Lung (tissue), 12 donors: ENCODE measurements around the gene NME4. TPM values are rescaled to one million over a fixed set of nuclear protein-coding genes. Genes with fewer than 3 reads are reported as not detected.

Experiments used
- ATAC-seq: fragments of 200-7000 bp; cut with Tn5 transposase; one replicate; pipeline ENCODE4 v1.9.1; 2020; ENCODE audit warnings: moderate number of reproducible peaks; ENCODE audit not compliant: insufficient read depth, low FRiP score
- DNase-seq, 3 donors: peaks; one replicate each; pipeline ENCODE4 v3.0.0-alpha.2; 2013 to 2017
- H3K27ac ChIP-seq, 2 donors: one replicate each; pipeline ENCODE4 v1.5.1; 2013; ENCODE audit warnings: mild to moderate bottlenecking in 2 of 2, moderate library complexity in 2 of 2, control low read depth in 1 of 2, inconsistent platforms in 1 of 2, low read depth in 1 of 2, low read length in 1 of 2
- H3K27me3 ChIP-seq, 3 donors: one replicate each; pipeline ENCODE4 v1.5.1; 2013; ENCODE audit warnings: low read length in 2 of 3; ENCODE audit not compliant: control insufficient read depth in 3 of 3, insufficient read depth in 3 of 3
- H3K36me3 ChIP-seq, 4 donors: one replicate each; pipeline ENCODE4 v1.5.1; 2013; ENCODE audit warnings: low read length in 4 of 4, mild to moderate bottlenecking in 1 of 4, moderate library complexity in 1 of 4; ENCODE audit not compliant: control insufficient read depth in 4 of 4, insufficient read depth in 4 of 4
- H3K4me1 ChIP-seq, 5 donors: one replicate each; pipeline ENCODE4 v1.5.1; 2013; ENCODE audit warnings: low read length in 5 of 5, mild to moderate bottlenecking in 2 of 5, moderate library complexity in 1 of 5; ENCODE audit not compliant: control insufficient read depth in 5 of 5, insufficient read depth in 5 of 5
- H3K4me3 ChIP-seq: one replicate; pipeline ENCODE4 v1.5.1; 2013; ENCODE audit warnings: mild to moderate bottlenecking, control low read depth, moderate library complexity
- H3K9ac ChIP-seq, 2 donors: one replicate each; pipeline ENCODE4 v1.5.1; 2013; ENCODE audit warnings: low read length in 2 of 2, control low read depth in 1 of 2; ENCODE audit not compliant: insufficient read depth in 1 of 2
- H3K9me3 ChIP-seq, 4 donors: one replicate each; pipeline ENCODE4 v1.5.1; 2013; ENCODE audit warnings: low read length in 3 of 4, mild to moderate bottlenecking in 1 of 4, moderate library complexity in 1 of 4; ENCODE audit not compliant: control insufficient read depth in 4 of 4, insufficient read depth in 3 of 4
- WGBS, 2 donors: extraction: QIAGEN DNeasy Blood & Tissue Kit; methylation state at CpG; one replicate each; pipeline ENCODE4 v1.1.7; 2013; 5-methylcytosine and 5-hydroxymethylcytosine counted together
- polyA plus RNA-seq, 2 donors: library from polyadenylated mRNA; stranded (reverse); fragments of 200-250 nt; gene quantifications; one replicate each; pipeline ENCODE4 v1.2.1, GENCODE V29; 2013
- total RNA-seq, 2 donors: library from RNA; depleted of rRNA in 1 of 2; stranded (reverse); fragments of >200 nt in 1 of 2; gene quantifications; one replicate each; pipeline ENCODE4 v1.2.1, GENCODE V29; 2014 to 2021
- TF ChIP-seq, protein P1 (sequence below): IDR thresholded peaks from 2 replicates; pipeline ENCODE4 v1.5.1; 2012; ENCODE audit warnings: mild to moderate bottlenecking; ENCODE audit errors: control extremely low read depth, extremely low read depth
- donor health status: control.
- donor health status: control.
- donor health status: Bipolar disorder and iron deficiency.
- donor health status: healthy.
- donor health status: DM: yes; HTN: yes; CAD: no.

The NME4 gene
- total and polyA plus RNA-seq, 4 donors: 18.0 to 68.7 (median 65.8) TPM

DNA sequence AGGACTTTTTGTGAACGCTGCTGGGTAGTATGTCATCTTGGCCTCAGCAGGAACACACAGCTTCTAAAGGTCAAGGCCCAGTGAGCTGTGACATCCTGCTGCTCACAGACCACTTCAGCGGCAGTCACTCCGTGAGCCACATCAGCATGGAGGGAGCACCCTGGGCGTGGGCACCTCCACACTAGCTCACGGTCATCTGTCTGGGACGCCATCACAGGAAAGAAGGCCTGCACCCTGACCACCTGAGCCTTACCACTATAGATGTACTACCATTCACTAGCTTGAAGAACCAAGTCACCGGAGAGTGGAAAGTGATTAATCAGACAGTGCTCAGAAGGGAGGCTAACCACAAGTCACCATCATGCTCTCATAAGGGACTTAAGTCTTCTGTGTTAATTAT is 47.8 kb upstream of the NME4 start:
- DNase-seq: no peak

DNA sequence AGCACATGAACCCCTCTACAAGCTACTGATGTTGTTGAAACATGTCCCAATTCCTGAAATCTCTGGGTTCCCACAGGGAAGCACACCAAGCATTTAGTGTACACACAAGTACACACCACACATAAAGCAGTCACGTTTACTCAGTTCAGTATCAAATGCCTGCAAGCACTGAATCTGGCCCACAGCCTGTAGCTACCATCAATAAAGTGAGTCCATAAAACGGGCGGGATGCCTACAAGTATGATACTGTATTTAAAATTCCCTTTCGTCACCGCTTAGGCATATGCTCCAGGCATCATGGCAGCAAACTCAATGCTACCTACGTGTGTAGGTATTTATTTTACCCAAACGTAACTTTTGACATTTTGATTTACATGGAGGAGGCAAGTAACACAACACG is 46.8 kb upstream of the NME4 start:
- Histone ChIP-seq H3K4me1 (peaks cover 0 to 7% (median 0%) of the 10 kb centered on the region in 5 donors), H3K4me3 (no peak overlapping the region), H3K36me3 (peaks cover 0 to 14% (median 5%) of the 10 kb centered on the region in 4 donors), H3K27me3 (no peaks in the 10 kb centered on the region), H3K27ac (no peak overlapping the region), H3K9me3 (no peaks in the 10 kb centered on the region), H3K9ac (peak overlapping the region in 1 of 2 donors; percentile 62)
- DNase-seq (no peak), ATAC-seq (no peak)
- TF ChIP-seq, protein P1, sequence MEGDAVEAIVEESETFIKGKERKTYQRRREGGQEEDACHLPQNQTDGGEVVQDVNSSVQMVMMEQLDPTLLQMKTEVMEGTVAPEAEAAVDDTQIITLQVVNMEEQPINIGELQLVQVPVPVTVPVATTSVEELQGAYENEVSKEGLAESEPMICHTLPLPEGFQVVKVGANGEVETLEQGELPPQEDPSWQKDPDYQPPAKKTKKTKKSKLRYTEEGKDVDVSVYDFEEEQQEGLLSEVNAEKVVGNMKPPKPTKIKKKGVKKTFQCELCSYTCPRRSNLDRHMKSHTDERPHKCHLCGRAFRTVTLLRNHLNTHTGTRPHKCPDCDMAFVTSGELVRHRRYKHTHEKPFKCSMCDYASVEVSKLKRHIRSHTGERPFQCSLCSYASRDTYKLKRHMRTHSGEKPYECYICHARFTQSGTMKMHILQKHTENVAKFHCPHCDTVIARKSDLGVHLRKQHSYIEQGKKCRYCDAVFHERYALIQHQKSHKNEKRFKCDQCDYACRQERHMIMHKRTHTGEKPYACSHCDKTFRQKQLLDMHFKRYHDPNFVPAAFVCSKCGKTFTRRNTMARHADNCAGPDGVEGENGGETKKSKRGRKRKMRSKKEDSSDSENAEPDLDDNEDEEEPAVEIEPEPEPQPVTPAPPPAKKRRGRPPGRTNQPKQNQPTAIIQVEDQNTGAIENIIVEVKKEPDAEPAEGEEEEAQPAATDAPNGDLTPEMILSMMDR: no peak
- 85 to 89% methylated on average over 8 of the region's 8 CpGs for WGBS, 2 donors

More for the DNA sequence above, 47.8 kb upstream of the NME4 start:
- H3K27ac ChIP-seq: no peak overlapping the region
- peaks cover 0 to 18% (median 8%) of the 10 kb centered on the region in 4 donors for H3K36me3 ChIP-seq
- H3K4me3 ChIP-seq: no peak overlapping the region
- no peak for ATAC-seq
- H3K4me1 ChIP-seq: peaks cover 0 to 7% (median 0%) of the 10 kb centered on the region in 5 donors
- no peak overlapping the region for H3K9ac ChIP-seq
- TF ChIP-seq, protein P1: no peak
- H3K9me3 ChIP-seq: no peaks in the 10 kb centered on the region
- 88 to 92% methylated on average over 7 of the region's 7 CpGs for WGBS, 2 donors
- H3K27me3 ChIP-seq: no peaks in the 10 kb centered on the region

DNA sequence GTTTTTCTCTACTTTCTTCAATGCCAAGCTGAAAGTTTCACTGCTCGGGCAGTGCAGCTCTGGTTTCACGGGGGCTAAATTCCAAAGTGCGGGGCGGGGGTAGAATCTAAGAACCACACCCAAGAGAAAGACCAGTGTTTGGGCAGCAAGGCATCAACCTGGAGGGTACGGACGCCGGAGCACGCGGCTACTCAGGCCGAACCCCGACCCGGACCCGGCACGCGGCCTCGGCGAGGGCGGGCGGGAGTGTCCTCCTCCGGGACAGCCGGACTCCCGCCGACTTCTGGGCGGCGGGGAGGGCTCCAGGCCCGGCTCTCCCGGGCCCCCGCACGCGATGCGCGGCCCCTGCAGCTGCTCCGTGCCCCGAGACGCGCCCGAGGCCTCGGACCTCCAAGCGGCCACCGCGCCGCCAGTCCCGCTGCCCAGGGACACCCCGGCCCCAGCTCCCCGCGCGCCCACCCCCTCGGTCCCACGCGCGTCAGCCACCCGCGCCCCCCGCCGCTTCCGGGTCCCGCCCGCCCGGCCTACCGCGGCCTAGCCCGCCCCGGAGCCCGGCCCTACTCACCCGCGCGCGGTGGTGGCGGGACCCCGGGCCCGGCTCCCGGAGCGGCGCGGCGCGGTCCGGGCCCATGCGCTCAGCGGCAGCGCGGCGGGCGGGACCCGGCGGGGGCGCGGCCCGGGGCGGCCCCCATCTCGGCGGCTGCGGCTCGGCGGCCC is 45.0 kb upstream of the NME4 start:
- peaks cover 0 to 7% (median 0%) of the 10 kb centered on the region in 5 donors for H3K4me1 ChIP-seq
- no peaks in the 10 kb centered on the region for H3K27me3 ChIP-seq
- 0 to 1% methylated on average over 43 to 95 of the region's 95 CpGs for WGBS, 2 donors
- H3K27ac ChIP-seq: peak overlapping the region in 1 of 2 donors; percentile 49
- TF ChIP-seq, protein P1: no peak
- peak overlapping the region in 1 of 2 donors; percentile 42 for H3K9ac ChIP-seq
- peak overlapping the region; percentile 64 for H3K4me3 ChIP-seq
- peaks cover 0 to 11% (median 2%) of the 10 kb centered on the region in 4 donors for H3K36me3 ChIP-seq
- DNase-seq (peak in 1 of 3 donors; percentile 34), ATAC-seq (no peak)
- H3K9me3 ChIP-seq: no peaks in the 10 kb centered on the region
